GM04503 (cell line): Measurements from ENCODE around the gene RFX2.
"Not testable (repeated sequence)": the region's sequence is repeated elsewhere in the genome, so short reads cannot be mapped to it uniquely, and the experiment has no call there.

Experiments used
- DNase-seq: peaks from one replicate; pipeline ENCODE4 v3.0.0-alpha.2; 2012; ENCODE audit warnings: low read depth

RFX2 gene

DNA sequence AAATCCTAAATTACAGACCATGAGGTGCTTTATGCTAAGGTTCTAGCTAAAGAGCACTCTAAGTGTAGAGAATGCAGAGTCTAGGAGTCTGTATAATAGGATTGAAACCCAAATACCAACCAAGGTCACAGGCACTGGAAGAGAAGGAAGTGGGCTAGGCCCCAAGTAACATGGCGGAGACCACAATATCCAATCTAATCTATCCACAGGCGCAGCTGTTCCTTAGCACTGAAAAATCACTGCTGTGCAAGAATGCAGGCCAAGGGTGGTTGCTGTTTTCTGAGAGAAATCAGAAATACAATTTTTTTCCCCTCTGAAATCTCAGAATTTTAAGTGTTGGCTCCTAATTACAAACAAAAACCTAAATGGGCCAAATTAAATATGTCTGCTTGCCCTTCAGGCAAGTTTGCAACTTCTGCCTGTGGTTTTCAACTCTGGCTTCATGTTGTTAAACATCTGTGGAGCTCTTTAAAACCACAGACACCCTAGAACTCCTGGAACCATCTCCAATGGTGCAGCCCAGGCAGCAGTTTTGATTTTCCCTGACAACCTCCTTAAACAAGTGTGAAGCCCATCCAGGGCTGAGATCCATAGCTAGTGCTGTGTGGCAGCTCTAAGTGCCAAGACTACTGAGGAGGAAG is 138.5 kb downstream of the RFX2 start:
- DNase-seq, result no peak

GRCh38 chr19:5969476-5969875 is 140.8 kb downstream of the RFX2 start:
- no peak for DNase-seq

DNA sequence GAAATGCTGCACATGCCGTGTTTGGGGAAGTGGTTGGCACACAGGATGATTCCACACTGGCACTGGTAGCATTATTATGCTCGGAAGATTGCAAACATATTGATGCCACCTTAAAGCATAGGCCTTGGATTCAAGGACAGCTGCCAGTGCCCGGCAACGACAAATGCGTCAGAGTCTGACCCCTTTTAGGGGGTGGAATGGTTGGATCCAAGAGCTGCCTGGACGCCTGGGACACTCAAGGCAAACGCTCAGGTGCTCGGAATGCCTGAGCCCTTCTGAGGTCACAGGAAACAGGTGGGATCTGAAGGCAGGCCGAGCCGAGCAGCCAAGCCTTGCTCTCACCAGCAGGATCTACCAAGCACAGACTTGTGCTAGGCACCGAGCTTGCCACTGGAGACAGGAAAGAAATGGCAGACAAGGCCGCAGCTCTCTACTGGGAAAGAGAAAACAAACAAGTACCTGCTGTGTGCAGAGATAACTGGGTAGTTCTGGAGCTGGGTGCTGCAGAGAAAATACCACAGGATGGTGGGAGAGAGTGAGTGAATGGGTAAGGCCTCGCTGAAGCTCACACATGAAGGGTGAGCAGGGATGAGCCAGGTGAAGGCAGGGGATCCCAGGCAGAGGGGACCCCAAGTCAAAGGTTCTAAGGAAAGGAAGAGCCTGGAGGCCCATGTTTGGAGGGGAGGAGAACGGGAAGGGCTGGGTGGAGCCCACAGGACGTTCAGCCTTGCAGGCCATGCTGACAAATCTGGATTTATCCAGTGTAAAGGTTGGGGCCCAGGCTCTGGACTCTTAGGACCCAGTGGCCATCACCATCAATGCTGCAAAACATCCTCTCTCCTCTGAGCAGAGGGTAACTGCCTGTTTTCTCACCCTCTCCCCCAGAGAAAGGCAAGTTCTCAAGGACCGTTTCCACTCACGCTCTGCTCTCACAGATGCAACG is 141.6 kb downstream of the RFX2 start:
- no peak for DNase-seq

- no peak for DNase-seq
Observed at GRCh38 chr19:5967994-5968430, 142.3 kb downstream of the RFX2 start.

DNA sequence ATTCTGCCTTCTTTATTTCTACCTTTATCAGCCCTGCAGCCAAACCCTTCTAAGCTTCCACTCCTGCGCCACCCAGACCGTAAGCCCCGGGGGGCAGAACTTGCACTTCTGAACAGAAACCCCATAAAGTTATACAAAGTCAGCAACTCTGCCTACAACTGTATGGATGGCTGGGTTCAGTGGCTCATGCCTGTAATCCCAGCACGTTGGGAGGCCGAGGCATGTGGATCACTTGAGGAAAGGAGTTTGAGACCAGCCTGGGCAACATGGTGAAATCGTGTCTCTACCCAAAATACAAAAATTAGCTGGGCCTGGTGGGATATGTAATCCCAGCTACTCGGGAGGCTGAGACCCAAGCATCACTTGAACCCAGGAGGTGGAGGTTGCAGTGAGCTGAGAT is 142.7 kb downstream of the RFX2 start:
- DNase-seq, result no peak

- DNase-seq, result no peak
Observed at GRCh38 chr19:5966941-5967340, 143.4 kb downstream of the RFX2 start.

- DNase-seq, result no peak
Observed at GRCh38 chr19:5966215-5966614, 144.1 kb downstream of the RFX2 start.

- DNase-seq, result no peak
Observed at GRCh38 chr19:5964816-5965565, 145.3 kb downstream of the RFX2 start.

DNA sequence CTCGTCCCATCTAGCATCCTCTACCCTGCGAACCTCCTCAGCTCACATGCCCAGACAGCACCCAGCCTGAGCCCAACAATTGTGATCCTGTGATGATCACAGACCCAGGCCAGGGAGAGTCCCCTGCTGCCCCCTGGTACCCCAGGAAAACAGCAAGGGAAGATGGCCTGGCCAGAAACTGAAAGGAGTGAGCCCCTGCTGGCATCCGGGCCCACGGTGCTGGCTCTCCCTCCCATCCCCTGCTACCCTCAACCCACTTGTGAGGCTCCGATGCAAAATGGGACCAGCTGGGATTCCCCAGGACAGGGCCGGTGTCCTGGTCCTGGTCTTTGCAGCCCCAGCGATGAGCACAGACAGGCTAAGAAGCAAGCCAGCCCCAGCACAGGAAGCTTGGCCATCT is 146.4 kb downstream of the RFX2 start:
- DNase-seq, result no peak

GRCh38 chr19:5963259-5963658 is 147.0 kb downstream of the RFX2 start:
- DNase-seq, result not testable (repeated sequence)

GRCh38 chr19:5961969-5962945 is 148.0 kb downstream of the RFX2 start:
- DNase-seq, result no peak

- DNase-seq, result not testable (repeated sequence)
Observed at GRCh38 chr19:5961641-5961968, 148.7 kb downstream of the RFX2 start.

DNA sequence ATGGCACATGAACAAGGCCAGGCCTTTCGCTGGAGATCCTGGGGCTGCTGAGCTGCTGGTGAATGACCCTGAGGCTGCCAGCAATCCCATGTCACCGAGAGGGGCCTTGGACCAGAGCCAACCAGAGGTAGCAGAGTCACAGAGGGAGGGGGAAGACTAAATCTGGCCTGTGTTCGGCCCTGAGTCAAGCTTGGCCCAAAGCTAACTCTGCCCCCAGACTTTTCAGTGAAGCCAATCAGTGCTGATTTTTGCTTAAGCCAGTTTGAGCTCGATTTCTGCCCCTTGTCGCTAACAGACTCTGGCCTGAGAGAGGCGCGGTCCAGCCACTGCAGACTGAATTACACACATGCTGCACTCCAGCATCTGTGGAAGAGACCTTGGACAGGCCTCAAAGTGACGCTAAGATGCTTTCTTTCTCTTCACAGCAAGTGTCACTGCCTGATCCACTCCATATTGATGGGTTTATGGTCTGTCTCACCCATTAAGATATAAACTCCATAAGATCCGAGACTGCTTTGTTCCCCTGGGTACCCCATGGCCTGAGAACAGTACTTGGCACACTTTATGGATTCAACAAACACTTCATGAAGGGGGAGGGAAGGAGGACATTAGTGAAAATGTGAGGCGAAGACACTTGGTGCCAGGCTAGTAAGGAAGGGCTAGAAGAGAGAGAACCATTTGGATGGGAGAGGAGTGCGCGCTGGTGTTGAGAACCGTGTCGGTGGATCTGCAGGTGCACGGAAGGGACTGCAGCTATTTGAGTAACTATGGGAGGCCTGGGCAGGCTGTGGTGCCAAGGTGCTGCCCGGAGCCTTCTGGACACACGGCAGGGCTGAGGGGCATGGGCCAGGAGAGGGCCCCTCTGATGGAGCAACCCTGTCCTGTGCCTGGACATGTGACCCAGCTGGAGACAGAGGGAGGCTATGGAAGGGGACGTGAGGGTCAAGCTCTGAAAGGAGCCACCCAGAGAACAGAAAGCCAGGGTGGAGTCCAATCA is 150.0 kb downstream of the RFX2 start:
- no peak for DNase-seq

DNA sequence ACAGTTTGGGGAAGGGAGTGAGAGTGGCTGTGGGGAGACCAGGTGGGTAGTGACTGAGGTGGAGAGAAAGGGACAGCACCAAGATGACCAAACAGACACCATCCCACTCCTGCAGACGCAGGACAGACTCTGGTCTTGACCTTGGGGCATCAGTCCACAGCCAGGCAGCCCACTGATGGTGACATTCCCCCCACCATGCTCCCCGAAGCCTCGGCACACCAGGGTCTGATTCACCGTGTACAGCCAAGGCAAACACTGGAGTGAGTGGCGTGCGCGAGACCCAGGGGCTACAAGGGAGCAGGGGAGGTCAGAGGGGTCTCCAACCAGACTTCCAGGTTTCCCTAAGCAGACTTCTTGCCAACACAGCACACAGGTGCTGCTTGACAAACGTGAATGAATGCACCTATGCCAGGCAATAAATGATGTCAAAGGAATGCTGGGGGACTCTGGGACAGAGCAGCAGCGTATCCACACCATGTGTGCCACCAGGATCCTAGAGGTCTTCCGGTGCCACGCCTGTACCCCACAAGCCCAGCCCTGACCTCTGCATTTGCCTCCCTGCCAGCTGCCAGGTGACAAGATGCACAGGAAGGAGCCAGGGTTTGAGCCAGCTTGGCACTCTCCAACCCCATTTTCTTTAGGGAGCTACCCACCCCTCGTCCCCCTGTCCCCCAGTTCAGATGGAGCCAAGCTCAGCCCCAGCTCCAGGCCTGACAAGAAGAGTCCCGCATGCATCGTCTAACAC is 150.9 kb downstream of the RFX2 start:
- DNase-seq, result no peak

- no peak for DNase-seq
Observed at GRCh38 chr19:5958851-5959122, 151.5 kb downstream of the RFX2 start.

GRCh38 chr19:5958074-5958850 is 152.0 kb downstream of the RFX2 start:
- DNase-seq, result no peak

DNA sequence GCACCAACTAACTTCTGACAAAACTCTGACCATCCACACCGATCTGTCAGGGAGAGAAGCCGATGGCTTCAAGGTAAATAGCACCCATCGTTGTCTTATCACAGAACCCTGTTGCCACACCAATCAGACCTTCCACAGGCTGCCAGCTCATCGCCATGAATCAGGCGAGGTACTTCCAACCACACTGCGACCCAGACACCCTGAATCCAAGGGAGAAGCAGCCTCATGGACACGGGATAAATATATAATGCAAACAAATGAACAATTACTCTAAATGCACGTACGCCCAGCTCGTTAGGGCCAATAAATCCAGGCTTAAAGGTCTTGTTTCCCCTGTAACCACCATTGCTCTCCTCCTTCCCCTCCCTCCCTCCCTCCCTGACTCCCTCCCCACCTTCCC is 153.1 kb downstream of the RFX2 start:
- no peak for DNase-seq

DNA sequence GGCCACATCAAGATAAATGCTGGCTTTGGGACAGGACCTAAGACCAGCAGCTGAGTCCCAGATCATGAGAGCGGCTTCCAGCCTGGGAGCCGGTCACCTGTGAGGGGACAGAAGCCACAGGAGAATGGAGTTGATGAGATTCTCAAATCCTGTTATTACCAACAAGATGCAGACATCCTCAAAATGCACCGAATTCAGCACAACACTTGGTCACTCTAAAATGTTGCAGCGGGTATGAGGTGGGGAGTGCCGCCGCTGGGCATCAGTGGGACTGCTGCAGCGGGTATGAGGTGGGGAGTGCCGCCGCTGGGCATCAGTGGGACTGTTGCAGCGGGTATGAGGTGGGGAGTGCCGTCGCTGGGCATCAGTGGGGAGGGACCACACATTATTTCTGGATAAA is 153.6 kb downstream of the RFX2 start:
- no peak for DNase-seq

DNA sequence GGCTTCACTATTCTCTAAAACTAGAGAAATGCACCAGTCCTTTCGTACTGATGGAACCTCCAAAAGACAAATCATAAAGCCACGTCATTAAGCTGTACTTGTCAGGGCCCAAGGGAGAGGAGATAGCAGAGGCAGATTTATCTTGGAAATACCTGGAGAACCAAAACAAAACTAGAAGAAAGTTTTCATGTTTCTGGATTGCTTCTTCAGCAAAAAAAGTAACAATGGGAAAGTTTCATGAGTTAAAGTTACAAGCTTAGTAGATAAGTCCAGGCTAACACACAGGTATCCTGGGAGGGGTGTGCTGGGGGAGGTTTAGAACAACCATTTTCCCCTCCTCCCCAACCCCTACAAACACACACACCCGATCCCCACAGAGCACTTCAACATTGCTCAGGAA is 154.0 kb downstream of the RFX2 start:
- DNase-seq, result no peak
